SK-N-MC (cell line): ENCODE measurements around the gene EXT2.

Experiments
- EZH2 ChIP-seq: fragments of 200-600 bp; sonication (generic); IDR thresholded peaks from one replicate; pipeline ENCODE4 v1.6.1; 2017; ENCODE audit warnings: antibody characterized with exemption
- FOXP2 ChIP-seq: optimal IDR thresholded peaks from 2 replicates; pipeline ENCODE3; 2011; ENCODE audit warnings: mild to moderate bottlenecking, moderate library complexity; ENCODE audit not compliant: insufficient read depth; ENCODE audit errors: extremely low read length, control extremely low read depth
- POLR2AphosphoS5 ChIP-seq: IDR thresholded peaks from 2 replicates; pipeline ENCODE4 v1.6.1; 2012; ENCODE audit warnings: mild to moderate bottlenecking, low read depth, low read length, borderline replicate concordance

GRCh38 chr11:44157019-44157418 lies 61.5 kb downstream of the EXT2 start:
- TF ChIP-seq EZH2 (no peak), POLR2AphosphoS5 (no peak), FOXP2 (no peak)
